Mesodermal cell (in vitro differentiated cells): ENCODE results near the gene PROM1.

Experiments used
- H3K27ac ChIP-seq: 2 replicates; pipeline ENCODE4 v1.7.0; 2013; ENCODE audit warnings: mild to moderate bottlenecking, low read depth, low read length, moderate library complexity; ENCODE audit not compliant: severe bottlenecking
- H3K36me3 ChIP-seq: 2 replicates; pipeline ENCODE4 v1.7.1; 2013; ENCODE audit warnings: mild to moderate bottlenecking, low read length, moderate library complexity; ENCODE audit not compliant: control insufficient read depth, insufficient read depth
- H3K4me1 ChIP-seq: one replicate; pipeline ENCODE4 v1.7.1; 2013; ENCODE audit warnings: mild to moderate bottlenecking, low read length; ENCODE audit not compliant: insufficient read depth, control insufficient read depth, poor library complexity, severe bottlenecking
- H3K4me3 ChIP-seq: 2 replicates; pipeline ENCODE4 v1.7.0; 2013; ENCODE audit warnings: low read length, control low read depth, mild to moderate bottlenecking; ENCODE audit not compliant: insufficient read depth, poor library complexity, severe bottlenecking; ENCODE audit errors: extremely low read depth
- H3K9me3 ChIP-seq: 2 replicates; pipeline ENCODE4 v1.7.1; 2013; ENCODE audit warnings: mild to moderate bottlenecking, low read length, moderate library complexity; ENCODE audit not compliant: control insufficient read depth
- WGBS, 2 experiments: methylation state at CpG; one replicate each; pipeline ENCODE4 v1.1.5; 2013; ENCODE audit warnings: missing lambda C conversion rate in 2 of 2; ENCODE audit not compliant: insufficient coverage in 2 of 2; 5-methylcytosine and 5-hydroxymethylcytosine counted together

Gene PROM1

GRCh38 chr4:16066586-16067128, 17.2 kb downstream of the PROM1 start:
- no peaks in the 10 kb centered on the region for H3K4me1 ChIP-seq

GRCh38 chr4:16065066-16065465, 18.8 kb downstream of the PROM1 start:
- no peak overlapping the region for H3K27ac ChIP-seq
- H3K9me3 ChIP-seq = no peaks in the 10 kb centered on the region
- peaks cover 6% of the 10 kb centered on the region for H3K36me3 ChIP-seq
- WGBS, 2 experiments = 100% methylated on average over 1 of the region's 1 CpG
- H3K4me1 ChIP-seq = no peaks in the 10 kb centered on the region
- no peak overlapping the region for H3K4me3 ChIP-seq

More at GRCh38 chr4:16066586-16067128, 17.2 kb downstream of the PROM1 start:
- H3K27ac ChIP-seq = no peak overlapping the region
- WGBS, 2 experiments = 90 to 94% methylated on average over 3 to 4 of the region's 7 CpGs
- peaks cover 12% of the 10 kb centered on the region for H3K36me3 ChIP-seq
- no peaks in the 10 kb centered on the region for H3K9me3 ChIP-seq
- H3K4me3 ChIP-seq = no peak overlapping the region

- WGBS, 2 experiments = no CpG with 5 or more reads among the region's 2 CpGs
- Histone ChIP-seq H3K4me3 (no peak overlapping the region), H3K9me3 (no peaks in the 10 kb centered on the region), H3K36me3 (peaks cover 6% of the 10 kb centered on the region), H3K4me1 (no peaks in the 10 kb centered on the region), H3K27ac (no peak overlapping the region)
Observed at GRCh38 chr4:16062601-16063000, 21.2 kb downstream of the PROM1 start.

GRCh38 chr4:16056681-16057385, 27.0 kb downstream of the PROM1 start:
- no peaks in the 10 kb centered on the region for H3K9me3 ChIP-seq
- peak overlapping the region; percentile 37 for H3K27ac ChIP-seq
- no peak overlapping the region for H3K4me3 ChIP-seq
- WGBS, 2 experiments = 78 to 88% methylated on average over 8 to 10 of the region's 11 CpGs
- H3K36me3 ChIP-seq = no peaks in the 10 kb centered on the region
- H3K4me1 ChIP-seq = peaks cover 10% of the 10 kb centered on the region

- Histone ChIP-seq H3K27ac (no peak overlapping the region), H3K9me3 (no peaks in the 10 kb centered on the region), H3K36me3 (no peaks in the 10 kb centered on the region), H3K4me3 (no peak overlapping the region), H3K4me1 (peaks cover 10% of the 10 kb centered on the region)
- 86 to 90% methylated on average over 6 to 7 of the region's 7 CpGs for WGBS, 2 experiments
Observed at GRCh38 chr4:16055873-16056272, 27.9 kb downstream of the PROM1 start.

GRCh38 chr4:16055471-16055870, 28.4 kb downstream of the PROM1 start:
- H3K4me1 ChIP-seq = peaks cover 10% of the 10 kb centered on the region
- H3K4me3 ChIP-seq = no peak overlapping the region
- H3K27ac ChIP-seq = no peak overlapping the region
- WGBS, 2 experiments = 80% methylated on average over 1 of the region's 7 CpGs
- no peaks in the 10 kb centered on the region for H3K36me3 ChIP-seq
- no peaks in the 10 kb centered on the region for H3K9me3 ChIP-seq

GRCh38 chr4:16052939-16053338, 30.9 kb downstream of the PROM1 start:
- Histone ChIP-seq H3K4me1 (peaks cover 14% of the 10 kb centered on the region), H3K4me3 (no peak overlapping the region), H3K27ac (no peak overlapping the region), H3K36me3 (peaks cover 3% of the 10 kb centered on the region), H3K9me3 (no peaks in the 10 kb centered on the region)
- WGBS, 2 experiments = 91 to 94% methylated on average over 1 of the region's 2 CpGs

- H3K9me3 ChIP-seq = no peaks in the 10 kb centered on the region
- WGBS, 2 experiments = 88 to 93% methylated on average over 4 of the region's 5 CpGs
Observed at GRCh38 chr4:16051980-16052379, 31.8 kb downstream of the PROM1 start.

GRCh38 chr4:16051132-16051531, 32.7 kb downstream of the PROM1 start:
- no peaks in the 10 kb centered on the region for H3K9me3 ChIP-seq
- H3K4me1 ChIP-seq = peaks cover 9% of the 10 kb centered on the region
- H3K36me3 ChIP-seq = peaks cover 3% of the 10 kb centered on the region
- no peak overlapping the region for H3K27ac ChIP-seq
- WGBS, 2 experiments = 100% methylated on average over 1 of the region's 2 CpGs; no CpG with 5 or more reads in 1 of the 2 experiments
- H3K4me3 ChIP-seq = no peak overlapping the region

More at GRCh38 chr4:16051980-16052379, 31.8 kb downstream of the PROM1 start:
- H3K36me3 ChIP-seq = peaks cover 3% of the 10 kb centered on the region
- peaks cover 14% of the 10 kb centered on the region for H3K4me1 ChIP-seq
- no peak overlapping the region for H3K4me3 ChIP-seq
- no peak overlapping the region for H3K27ac ChIP-seq

- H3K4me1 ChIP-seq = peaks cover 4% of the 10 kb centered on the region
- H3K27ac ChIP-seq = no peak overlapping the region
- no peak overlapping the region for H3K4me3 ChIP-seq
- 67 to 100% methylated on average over 1 of the region's 1 CpG for WGBS, 2 experiments
- peaks cover 3% of the 10 kb centered on the region for H3K36me3 ChIP-seq
- H3K9me3 ChIP-seq = no peaks in the 10 kb centered on the region
Observed at GRCh38 chr4:16050669-16051068, 33.2 kb downstream of the PROM1 start.
